Islet precursor cell (in vitro differentiated cells): ENCODE measurements around the gene TTLL13.

Source experiments
- DNase-seq: peaks from one replicate; pipeline ENCODE4 v3.0.0-alpha.2; 2018

Gene TTLL13

DNA sequence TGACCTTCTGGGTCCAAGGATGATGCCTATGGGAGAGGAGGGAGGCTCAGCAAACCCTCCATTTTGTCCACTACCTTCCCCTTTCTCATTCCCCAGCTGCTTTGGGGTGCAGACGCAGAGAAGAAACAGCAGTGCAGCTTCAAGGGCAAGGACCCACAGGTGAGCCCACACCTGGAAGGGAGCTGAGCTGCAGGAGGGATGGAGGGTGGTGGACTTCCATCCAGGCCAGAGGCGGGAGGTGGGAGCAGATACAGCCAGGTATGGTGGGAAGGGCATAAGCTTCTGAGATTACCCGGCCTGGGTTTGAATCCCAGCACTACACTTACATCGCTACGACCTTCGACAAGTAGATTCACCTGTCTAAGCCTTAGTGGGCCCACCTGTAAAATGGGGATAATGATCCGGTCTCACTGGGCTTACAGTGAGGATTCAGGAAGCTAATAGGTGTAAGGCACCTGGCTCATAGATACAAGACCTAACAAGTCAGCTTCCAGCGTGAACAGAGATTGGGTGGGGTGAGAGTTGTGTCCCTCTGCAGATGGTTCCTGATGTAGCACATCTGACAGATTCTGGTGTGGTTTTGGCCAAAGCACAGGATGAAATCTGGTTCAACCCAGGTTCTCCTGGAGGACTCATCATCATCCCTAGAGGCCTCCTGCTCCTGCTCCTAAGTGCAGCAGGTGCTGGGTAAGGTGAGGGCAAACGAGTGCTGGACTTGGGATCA, 31.5 kb upstream of the TTLL13 start:
- no peak for DNase-seq

DNA sequence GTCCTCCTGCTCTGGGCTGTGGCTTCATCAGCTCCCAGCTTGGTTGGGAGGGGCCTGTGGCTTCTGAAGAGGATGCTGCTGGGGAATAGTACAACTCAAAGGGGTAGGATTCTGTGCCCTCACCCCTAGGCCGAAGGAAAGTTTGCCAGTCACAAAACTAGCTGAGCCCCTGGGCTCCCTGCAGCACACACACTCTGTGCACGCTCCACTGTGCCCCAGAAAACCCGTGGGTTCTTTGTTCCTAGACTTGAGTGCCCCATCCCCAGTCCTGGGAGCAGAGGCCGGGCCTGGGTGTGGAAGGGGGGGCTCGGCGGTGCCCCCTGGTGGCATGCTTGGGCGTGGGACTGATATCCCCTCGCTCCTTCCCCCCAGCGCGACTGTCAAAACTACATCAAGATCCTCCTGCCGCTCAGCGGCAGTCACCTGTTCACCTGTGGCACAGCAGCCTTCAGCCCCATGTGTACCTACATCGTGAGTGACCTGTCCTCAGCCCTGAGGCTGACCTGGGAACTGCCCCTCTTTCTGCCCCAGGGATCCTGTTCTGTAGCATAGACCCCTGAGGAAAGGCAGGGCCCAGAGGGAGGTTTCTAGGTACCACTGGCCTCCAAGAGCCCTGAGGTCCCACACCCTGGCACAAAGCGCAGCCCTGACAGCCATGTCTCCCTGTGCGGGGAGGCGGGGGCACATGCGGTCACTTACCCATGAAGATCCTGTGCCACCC, 29.8 kb upstream of the TTLL13 start:
- peak; percentile 76 for DNase-seq

DNA sequence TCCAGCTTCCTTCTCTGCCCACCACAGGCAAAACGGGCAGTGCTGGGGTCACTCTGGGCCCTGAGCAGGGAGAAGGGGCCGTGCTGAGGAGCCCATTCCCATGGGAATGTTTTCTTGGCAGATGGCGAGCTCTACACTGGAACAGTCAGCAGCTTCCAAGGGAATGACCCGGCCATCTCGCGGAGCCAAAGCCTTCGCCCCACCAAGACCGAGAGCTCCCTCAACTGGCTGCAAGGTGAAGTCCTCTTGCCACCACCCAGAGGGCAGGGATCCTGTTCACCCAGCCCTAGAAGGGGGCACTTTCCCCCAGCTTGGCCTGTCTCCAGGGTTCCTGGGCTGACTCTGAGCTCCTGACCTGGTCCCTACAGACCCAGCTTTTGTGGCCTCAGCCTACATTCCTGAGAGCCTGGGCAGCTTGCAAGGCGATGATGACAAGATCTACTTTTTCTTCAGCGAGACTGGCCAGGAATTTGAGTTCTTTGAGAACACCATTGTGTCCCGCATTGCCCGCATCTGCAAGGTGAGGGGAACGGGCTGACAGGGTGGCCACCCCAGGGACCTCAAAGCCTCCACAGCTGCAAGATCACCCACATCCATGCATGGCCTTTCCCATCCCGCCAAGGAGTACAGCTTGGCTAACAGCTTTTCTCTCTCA, 28.0 kb upstream of the TTLL13 start:
- DNase-seq, result peak; percentile 87

DNA sequence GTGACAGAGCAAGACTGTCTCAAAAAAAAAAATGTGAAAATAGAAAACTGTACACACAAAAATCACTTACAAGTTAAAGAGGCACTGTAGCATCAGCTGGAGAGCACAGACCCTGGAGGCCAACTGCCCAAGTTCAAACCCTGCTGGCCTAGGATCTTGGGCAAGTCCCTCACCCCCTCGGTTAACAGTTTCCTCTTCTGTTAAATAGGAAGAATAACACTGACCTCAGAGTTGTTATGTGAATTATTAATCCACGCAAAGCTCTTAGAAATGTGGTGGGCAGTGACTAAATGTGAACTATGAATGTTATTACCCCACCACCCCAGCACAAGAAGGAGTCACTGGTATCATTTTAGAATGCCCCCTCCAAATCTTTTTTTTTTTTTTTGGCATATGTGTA, 26.8 kb upstream of the TTLL13 start:
- no peak for DNase-seq

DNA sequence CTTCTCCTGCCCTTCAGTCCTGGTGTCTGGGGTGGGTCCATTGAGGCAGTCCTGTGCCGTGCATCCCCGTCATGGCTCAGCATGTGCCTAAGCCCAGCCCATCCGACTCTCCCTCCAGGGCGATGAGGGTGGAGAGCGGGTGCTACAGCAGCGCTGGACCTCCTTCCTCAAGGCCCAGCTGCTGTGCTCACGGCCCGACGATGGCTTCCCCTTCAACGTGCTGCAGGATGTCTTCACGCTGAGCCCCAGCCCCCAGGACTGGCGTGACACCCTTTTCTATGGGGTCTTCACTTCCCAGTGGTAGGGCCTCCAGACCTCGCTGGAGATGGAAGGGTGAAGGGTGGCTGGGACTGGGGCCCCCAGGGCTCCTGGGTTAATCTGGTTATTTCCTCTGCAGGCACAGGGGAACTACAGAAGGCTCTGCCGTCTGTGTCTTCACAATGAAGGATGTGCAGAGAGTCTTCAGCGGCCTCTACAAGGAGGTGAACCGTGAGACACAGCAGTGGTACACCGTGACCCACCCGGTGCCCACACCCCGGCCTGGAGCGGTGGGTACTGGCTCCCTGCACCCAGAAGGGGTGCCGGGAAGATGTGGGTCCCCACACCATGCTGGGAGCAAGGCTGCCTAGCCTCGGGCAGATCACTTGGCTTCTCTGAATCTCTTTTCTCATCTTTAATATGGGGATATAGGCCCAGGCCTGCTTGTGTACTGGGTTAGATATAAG, 25.8 kb upstream of the TTLL13 start:
- no peak for DNase-seq

GRCh38 chr15:90225047-90225446, 24.3 kb upstream of the TTLL13 start:
- no peak for DNase-seq

GRCh38 chr15:90225504-90226234, 23.7 kb upstream of the TTLL13 start:
- no peak for DNase-seq

GRCh38 chr15:90227336-90227735, 22.0 kb upstream of the TTLL13 start:
- DNase-seq, result no peak

- no peak for DNase-seq
These were observed 21.3 kb upstream of the TTLL13 start for GRCh38 chr15:90227816-90228772.

GRCh38 chr15:90228960-90229359, 20.4 kb upstream of the TTLL13 start:
- DNase-seq, result no peak

DNA sequence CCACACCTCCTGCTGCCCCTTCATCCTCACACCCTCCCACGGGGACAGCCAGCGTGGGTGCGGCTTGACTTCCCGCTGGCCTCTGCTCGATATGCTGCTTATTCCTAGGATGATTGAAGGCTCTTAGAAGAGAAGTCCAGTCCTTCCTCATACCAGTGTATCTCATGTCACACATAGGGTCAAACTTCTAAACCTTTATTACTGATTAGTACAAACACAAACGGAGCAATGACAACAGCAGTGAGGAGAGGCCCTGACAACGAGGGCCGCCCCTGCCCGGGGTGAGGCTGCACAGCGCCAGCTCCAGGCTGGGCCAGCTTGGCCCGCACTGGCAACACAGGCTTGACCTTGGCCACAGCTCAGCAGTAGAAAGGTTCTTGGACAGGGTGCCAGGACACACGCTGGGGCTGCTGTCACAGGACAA, 19.3 kb upstream of the TTLL13 start:
- DNase-seq, result no peak

DNA sequence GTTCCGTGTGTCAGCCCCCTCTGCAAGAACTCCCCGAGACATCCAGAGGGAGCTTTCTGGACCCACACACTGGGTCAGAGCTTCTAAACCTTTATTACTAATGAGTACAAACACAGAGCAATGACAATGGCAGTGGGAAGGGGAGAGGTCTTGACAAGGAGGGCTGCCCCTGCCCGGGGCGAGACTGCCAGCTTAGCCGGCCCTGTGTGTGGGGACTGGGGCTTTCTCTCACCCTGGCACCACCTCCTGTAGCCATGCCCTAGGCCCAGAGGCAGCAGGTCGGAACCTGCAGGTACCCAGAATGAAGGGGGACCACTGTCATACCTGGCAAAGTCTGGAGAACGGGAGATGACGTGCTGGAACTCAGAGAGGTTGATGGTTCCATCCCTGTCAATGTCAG, 18.7 kb upstream of the TTLL13 start:
- DNase-seq, result no peak

- no peak for DNase-seq
These were observed 18.0 kb upstream of the TTLL13 start for GRCh38 chr15:90231028-90232017.

GRCh38 chr15:90232196-90232595, 17.2 kb upstream of the TTLL13 start:
- no peak for DNase-seq

GRCh38 chr15:90232941-90233386, 16.4 kb upstream of the TTLL13 start:
- no peak for DNase-seq

- peak; percentile 99 for DNase-seq
These were observed 15.8 kb upstream of the TTLL13 start, which contains the start of gene CIB1 for GRCh38 chr15:90233387-90234095. CIB1 (minus strand) TSS chr15:90233941; CDS start chr15:90233885, 56 bp downstream.

GRCh38 chr15:90234096-90234988, 15.0 kb upstream of the TTLL13 start, which contains the start of gene GDPGP1:
GDPGP1 (plus strand) TSS chr15:90234209; CDS start chr15:90240909, 6,700 bp downstream.
- no peak for DNase-seq

DNA sequence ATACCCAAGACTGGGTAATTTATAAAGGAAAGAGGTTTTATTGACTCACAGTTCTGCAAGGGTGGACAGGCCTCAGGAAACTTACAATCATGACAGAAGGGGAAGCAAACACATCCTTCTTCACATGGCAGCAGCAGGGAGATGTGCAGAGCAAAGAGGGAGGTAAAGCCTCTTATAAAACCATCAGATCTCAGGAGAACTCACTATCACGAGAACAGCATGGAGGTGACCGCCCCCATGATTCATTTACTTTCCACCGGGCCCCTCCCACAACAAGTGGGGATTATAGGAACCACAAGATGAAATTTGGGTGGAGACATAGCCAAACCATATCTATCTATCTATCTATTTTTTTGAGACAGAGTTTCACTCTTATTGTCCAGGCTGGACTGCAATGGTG, 10.0 kb upstream of the TTLL13 start:
- no peak for DNase-seq
